ENCODE results near the gene ANK3. TPM values are rescaled to one million over a fixed set of nuclear protein-coding genes. Genes with fewer than 3 reads are reported as not detected.

Gene ANK3
- total and polyA plus RNA-seq, 2 donors from 2014 or later, result 38.2 to 214 TPM

GRCh38 chr10:60424971-60425370 is 35.3 kb upstream of the ANK3 start:
- Histone ChIP-seq H3K36me3 (ENCODE audit: control insufficient read depth in 2 of 3, insufficient read depth in 3 of 3, low read length in 3 of 3) (no peaks in the 10 kb centered on the region), H3K4me1 (ENCODE audit: control insufficient read depth in 2 of 3, insufficient read depth in 2 of 3, low read depth in 1 of 3, low read length in 3 of 3) (no peaks in the 10 kb centered on the region), H3K9ac (ENCODE audit: low read length in 3 of 3) (no peak overlapping the region), H3K27ac (ENCODE audit: low read depth in 2 of 2, low read length in 2 of 2) (no peak overlapping the region), H3K4me3 (ENCODE audit: low read length in 3 of 3) (no peak overlapping the region), H3K9me3 (ENCODE audit: control insufficient read depth in 2 of 3, insufficient read depth in 1 of 3, low read length in 3 of 3) (no peaks in the 10 kb centered on the region), H3K27me3 (ENCODE audit: control insufficient read depth, insufficient read depth, low read length) (no peaks in the 10 kb centered on the region)
- no peak for TF ChIP-seq CTCF (IDR thresholded peaks at IDR 0.05; ENCODE audit: borderline replicate concordance, extremely low read depth, insufficient read depth)
- intact Hi-C loops (cut with DNase I), result no loop called here
- no peak for DNase-seq
- no peak for FAIRE-seq

- Histone ChIP-seq H3K4me3 (ENCODE audit: low read length in 3 of 3) (no peak overlapping the region), H3K27me3 (ENCODE audit: control insufficient read depth, insufficient read depth, low read length) (no peaks in the 10 kb centered on the region), H3K36me3 (ENCODE audit: control insufficient read depth in 2 of 3, insufficient read depth in 3 of 3, low read length in 3 of 3) (no peaks in the 10 kb centered on the region), H3K9me3 (ENCODE audit: control insufficient read depth in 2 of 3, insufficient read depth in 1 of 3, low read length in 3 of 3) (no peaks in the 10 kb centered on the region), H3K27ac (ENCODE audit: low read depth in 2 of 2, low read length in 2 of 2) (no peak overlapping the region), H3K4me1 (ENCODE audit: control insufficient read depth in 2 of 3, insufficient read depth in 2 of 3, low read depth in 1 of 3, low read length in 3 of 3) (no peaks in the 10 kb centered on the region), H3K9ac (ENCODE audit: low read length in 3 of 3) (no peak overlapping the region)
- no peak for DNase-seq
- FAIRE-seq, result no peak
- TF ChIP-seq CTCF (IDR thresholded peaks at IDR 0.05; ENCODE audit: borderline replicate concordance, extremely low read depth, insufficient read depth), result no peak
- intact Hi-C loops (cut with DNase I), result no loop called here
These were observed 34.2 kb upstream of the ANK3 start for GRCh38 chr10:60423920-60424319.

GRCh38 chr10:60422809-60423208 is 33.1 kb upstream of the ANK3 start:
- Histone ChIP-seq H3K27ac (ENCODE audit: low read depth in 2 of 2, low read length in 2 of 2) (no peak overlapping the region), H3K27me3 (ENCODE audit: control insufficient read depth, insufficient read depth, low read length) (no peaks in the 10 kb centered on the region), H3K4me1 (ENCODE audit: control insufficient read depth in 2 of 3, insufficient read depth in 2 of 3, low read depth in 1 of 3, low read length in 3 of 3) (no peaks in the 10 kb centered on the region), H3K4me3 (ENCODE audit: low read length in 3 of 3) (no peak overlapping the region), H3K36me3 (ENCODE audit: control insufficient read depth in 2 of 3, insufficient read depth in 3 of 3, low read length in 3 of 3) (no peaks in the 10 kb centered on the region), H3K9me3 (ENCODE audit: control insufficient read depth in 2 of 3, insufficient read depth in 1 of 3, low read length in 3 of 3) (no peaks in the 10 kb centered on the region), H3K9ac (ENCODE audit: low read length in 3 of 3) (no peak overlapping the region)
- no peak for DNase-seq
- intact Hi-C loops (cut with DNase I), result no loop called here
- FAIRE-seq, result no peak
- TF ChIP-seq CTCF (IDR thresholded peaks at IDR 0.05; ENCODE audit: borderline replicate concordance, extremely low read depth, insufficient read depth), result no peak

Measured in kidney (tissue), 14 donors.